ENCODE data around the gene AIFM2. TPM values are rescaled to one million over a fixed set of nuclear protein-coding genes. Genes with fewer than 3 reads are reported as not detected.

The AIFM2 gene
- total RNA-seq, 1 experiment from 2014 or later = 31.1 TPM

GRCh38 chr10:70131560-70131937 lies 1.1 kb downstream of the AIFM2 start:
- Mint-ChIP-seq H3K36me3 (ENCODE audit: insufficient read depth, unreplicated experiment) (peaks cover 9% of the 10 kb centered on the region), H3K27me3 (ENCODE audit: insufficient read depth, unreplicated experiment) (no peaks in the 10 kb centered on the region), H3K9me3 (ENCODE audit: unreplicated experiment) (no peaks in the 10 kb centered on the region), H3K4me1 (ENCODE audit: low read depth, unreplicated experiment) (peaks cover 16% of the 10 kb centered on the region), H3K27ac (ENCODE audit: unreplicated experiment) (peak overlapping the region; percentile 78), H3K4me3 (ENCODE audit: unreplicated experiment) (peak overlapping the region; percentile 81)
- H3K4me1 ChIP-seq = peaks cover 21% of the 10 kb centered on the region
- H3K9me3 ChIP-seq = no peaks in the 10 kb centered on the region
- CTCF ChIA-PET = interaction anchor here (0.9 to 2.2 kb wide), 3 partner anchors 11 to 15 kb away, joined by 3 to 13 read pairs (median 4); partner anchors contain the start of gene TYSND1
- POLR2A ChIA-PET = interaction anchor here (0.6 to 1.3 kb wide), 4 partner anchors 15 to 38 kb away, joined by 3 to 13 read pairs (median 4); partner anchors contain the start of gene TYSND1
- peak in 1 of 2 experiments; percentile 28 for DNase-seq
- intact Hi-C loops (cut with micrococcal nuclease; ENCODE audit: unreplicated experiment) = no loop called here
- TSS peak; percentile 80 for BruUV-seq (replicated peaks)
- no peaks in the 10 kb centered on the region for H3K27me3 ChIP-seq (replicated peaks; ENCODE audit: control insufficient read depth, insufficient read depth, low read length)
- no peaks in the 10 kb centered on the region for H3K36me3 ChIP-seq (ENCODE audit: control insufficient read depth, insufficient read depth, low read length)
- H3K4me3 ChIP-seq (ENCODE audit: low read depth, low read length) = peak overlapping the region; percentile 72
- no peak for TF ChIP-seq CTCF (IDR thresholded peaks at IDR 0.05; ENCODE audit: insufficient read depth in 1 of 2, low read depth in 1 of 2, low read length in 1 of 2, severe bottlenecking in 1 of 2, unreplicated experiment in 1 of 2)

- Mint-ChIP-seq H3K27ac (ENCODE audit: unreplicated experiment) (peak overlapping the region; percentile 78), H3K9me3 (ENCODE audit: unreplicated experiment) (no peaks in the 10 kb centered on the region), H3K4me3 (ENCODE audit: unreplicated experiment) (peak overlapping the region; percentile 81), H3K4me1 (ENCODE audit: low read depth, unreplicated experiment) (peaks cover 16% of the 10 kb centered on the region), H3K27me3 (ENCODE audit: insufficient read depth, unreplicated experiment) (no peaks in the 10 kb centered on the region), H3K36me3 (ENCODE audit: insufficient read depth, unreplicated experiment) (peaks cover 9% of the 10 kb centered on the region)
- no peaks in the 10 kb centered on the region for H3K27me3 ChIP-seq (replicated peaks; ENCODE audit: control insufficient read depth, insufficient read depth, low read length)
- intact Hi-C loops (cut with micrococcal nuclease; ENCODE audit: unreplicated experiment) = no loop called here
- no peak for TF ChIP-seq CTCF (IDR thresholded peaks at IDR 0.05; ENCODE audit: insufficient read depth in 1 of 2, low read depth in 1 of 2, low read length in 1 of 2, severe bottlenecking in 1 of 2, unreplicated experiment in 1 of 2)
- peak in 1 of 2 experiments; percentile 77 for DNase-seq
- no TSS peak for BruUV-seq (replicated peaks)
- no peaks in the 10 kb centered on the region for H3K36me3 ChIP-seq (ENCODE audit: control insufficient read depth, insufficient read depth, low read length)
- ChIA-PET POLR2A (interaction anchor here (0.6 to 1.3 kb wide), 2 partner anchors 15 to 24 kb away, joined by 4 to 13 read pairs; partner anchors contain the start of gene TYSND1), CTCF (interaction anchor here (0.6 to 2.2 kb wide), 5 partner anchors 10 to 47 kb away, joined by 3 to 20 read pairs (median 5); partner anchors contain the start of gene TYSND1)
- no peaks in the 10 kb centered on the region for H3K9me3 ChIP-seq
- H3K4me3 ChIP-seq (ENCODE audit: low read depth, low read length) = no peak overlapping the region
- peaks cover 21% of the 10 kb centered on the region for H3K4me1 ChIP-seq
Observed at GRCh38 chr10:70130878-70131559, 1.6 kb downstream of the AIFM2 start.

- Mint-ChIP-seq H3K4me1 (ENCODE audit: low read depth, unreplicated experiment) (peaks cover 7% of the 10 kb centered on the region), H3K9me3 (ENCODE audit: unreplicated experiment) (no peaks in the 10 kb centered on the region), H3K4me3 (ENCODE audit: unreplicated experiment) (no peak overlapping the region), H3K27me3 (ENCODE audit: insufficient read depth, unreplicated experiment) (no peaks in the 10 kb centered on the region), H3K27ac (ENCODE audit: unreplicated experiment) (no peak overlapping the region), H3K36me3 (ENCODE audit: insufficient read depth, unreplicated experiment) (no peaks in the 10 kb centered on the region)
- no TSS peak for BruUV-seq (replicated peaks)
- Histone ChIP-seq H3K9me3 (no peaks in the 10 kb centered on the region), H3K27me3 (replicated peaks; ENCODE audit: control insufficient read depth, insufficient read depth, low read length) (no peaks in the 10 kb centered on the region), H3K4me1 (peaks cover 16% of the 10 kb centered on the region), H3K4me3 (ENCODE audit: low read depth, low read length) (no peak overlapping the region), H3K36me3 (ENCODE audit: control insufficient read depth, insufficient read depth, low read length) (peaks cover 5% of the 10 kb centered on the region; the same call in 1 of the 2 replicates)
- POLR2A ChIA-PET = interaction anchor here (0.6 kb wide), 1 partner anchor 44 kb away, joined by 12 read pairs; no protein-coding TSS in a partner anchor
- DNase-seq = no peak
- CTCF ChIA-PET = interaction anchor here (0.6 to 2.1 kb wide), 3 partner anchors 11 to 47 kb away, joined by 3 to 10 read pairs (median 6); partner anchors contain the start of gene TYSND1
- intact Hi-C loops (cut with micrococcal nuclease; ENCODE audit: unreplicated experiment) = no loop called here
- TF ChIP-seq CTCF (IDR thresholded peaks at IDR 0.05; ENCODE audit: insufficient read depth in 1 of 2, low read depth in 1 of 2, low read length in 1 of 2, severe bottlenecking in 1 of 2, unreplicated experiment in 1 of 2) = no peak
Observed at GRCh38 chr10:70126700-70127395, 5.8 kb downstream of the AIFM2 start.

All from Caco-2 (cell line).